CD4-positive, alpha-beta T cell (primary cell): ENCODE data around the gene SUPT20H. TPM values are rescaled to one million over a fixed set of nuclear protein-coding genes. Genes with fewer than 3 reads are reported as not detected.

Source experiments
- ATAC-seq: fragments of 200-7000 bp; cut with Tn5 transposase; one replicate; pipeline ENCODE4 v1.10.0; 2022; ENCODE audit warnings: mild to moderate bottlenecking; ENCODE audit not compliant: poor library complexity
- CTCF ChIA-PET: fragments of 350-600 bp; sonication (Branson Sonifier 250); formaldehyde crosslinking; loops from one replicate; lab custom pipeline; 2021; ENCODE audit warnings: antibody characterized with exemption, inconsistent platforms; lab: Charles Lee
- POLR2A ChIA-PET: fragments of 350-600 bp; sonication (Branson Sonifier 250); formaldehyde crosslinking; loops from one replicate; lab custom pipeline; 2021; ENCODE audit warnings: antibody characterized with exemption, inconsistent platforms; lab: Charles Lee
- DNase-seq, 14 experiments: peaks; one replicate each; pipeline ENCODE4 v3.0.0-alpha.2; 2013 to 2020; ENCODE audit warnings: mixed read lengths in 2 of 14
- H3K27ac ChIP-seq, 2 donors: one replicate each; pipeline versions ENCODE4 v1.5.1 to v1.7.0; 2013; ENCODE audit warnings: low read length in 2 of 2, low read depth in 1 of 2, mild to moderate bottlenecking in 1 of 2
- H3K27me3 ChIP-seq, 2 experiments: 1 replicate in 1 of 2; 2 replicates in 1 of 2; pipeline versions ENCODE4 v1.6.1 to v1.7.0; 2013; ENCODE audit warnings: low read length in 2 of 2, control low read depth in 1 of 2, mild to moderate bottlenecking in 1 of 2, moderate library complexity in 1 of 2; ENCODE audit not compliant: insufficient read depth in 2 of 2, control insufficient read depth in 1 of 2
- H3K36me3 ChIP-seq: one replicate; pipeline ENCODE4 v1.6.1; 2013; ENCODE audit warnings: low read length, control low read depth; ENCODE audit not compliant: insufficient read depth
- H3K4me1 ChIP-seq: one replicate; pipeline ENCODE4 v1.6.1; 2013; ENCODE audit warnings: low read length, control low read depth; ENCODE audit not compliant: insufficient read depth
- H3K4me3 ChIP-seq: one replicate; pipeline ENCODE4 v1.5.1; 2013; ENCODE audit warnings: mild to moderate bottlenecking, low read length, moderate library complexity
- H3K9me3 ChIP-seq, 2 experiments: 1 replicate in 1 of 2; 2 replicates in 1 of 2; pipeline versions ENCODE4 v1.6.1 to v1.7.0; 2013; ENCODE audit warnings: low read length in 2 of 2, mild to moderate bottlenecking in 2 of 2, control low read depth in 1 of 2, moderate library complexity in 1 of 2; ENCODE audit not compliant: control insufficient read depth in 1 of 2, insufficient read depth in 1 of 2
- H3K27ac Mint-ChIP-seq: one replicate; pipeline ENCODE4 v1.8.0; 2020; ENCODE audit warnings: mixed read lengths
- H3K27me3 Mint-ChIP-seq: one replicate; pipeline ENCODE4 v1.8.0; 2021; ENCODE audit warnings: mixed read lengths
- H3K36me3 Mint-ChIP-seq: one replicate; pipeline ENCODE4 v1.8.0; 2021; ENCODE audit warnings: low read depth, mixed read lengths
- H3K4me1 Mint-ChIP-seq: one replicate; pipeline ENCODE4 v1.8.0; 2021; ENCODE audit warnings: low read depth, mixed read lengths
- H3K4me3 Mint-ChIP-seq: one replicate; pipeline ENCODE4 v1.8.0; 2020; ENCODE audit warnings: mild to moderate bottlenecking, mixed read lengths
- H3K9me3 Mint-ChIP-seq: one replicate; pipeline ENCODE4 v1.8.0; 2020; ENCODE audit warnings: mixed read lengths
- intact Hi-C, 2 experiments: fragments of 100-400 bp; cut with DNase I in 1 of 2; cut with micrococcal nuclease in 1 of 2; formaldehyde crosslinking; loops; one replicate each; pipeline versions ENCODE4 v1.15.1 to v1.9.0; 2023 to 2025; cut with DNase I, micrococcal nuclease
- total RNA-seq, 174 experiments: library from RNA in 2 of 174; stranded (reverse) in 2 of 174; gene quantifications; one replicate each; pipeline ENCODE4 v1.2.3 and lab custom pipeline; 2021 to 2026
- TF ChIP-seq, protein P1 (sequence below): fragments of 200-600 bp; IDR thresholded peaks from one replicate; pipeline ENCODE4 v1.8.0; 2022; ENCODE audit warnings: antibody characterized with exemption, mild to moderate bottlenecking

Gene SUPT20H
- total RNA-seq, 2 experiments from 2014 or later: 61.7 to 63.1 TPM

DNA sequence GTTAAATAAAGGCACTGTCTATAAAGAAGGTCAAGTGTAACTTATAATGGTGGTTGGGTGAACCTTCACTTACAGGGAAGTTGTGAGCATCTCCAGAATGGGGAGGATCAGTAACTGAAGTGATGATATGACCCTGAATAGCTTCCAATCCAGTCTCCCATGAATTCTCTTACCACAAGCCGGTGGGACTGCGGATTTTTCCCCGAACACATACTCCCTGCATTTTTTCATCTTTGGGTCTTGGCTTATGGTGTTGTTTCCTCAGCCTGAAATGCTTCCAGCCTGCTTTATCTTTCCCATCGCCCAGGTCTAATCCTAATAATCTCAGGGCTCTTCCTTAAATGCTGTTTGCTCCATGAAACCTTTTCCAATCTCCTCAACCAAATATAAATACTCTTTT, 48.0 kb upstream of the SUPT20H start:
- H3K36me3 Mint-ChIP-seq: no peaks in the 10 kb centered on the region
- Histone ChIP-seq H3K4me1 (no peaks in the 10 kb centered on the region), H3K27me3 (peaks cover 0 to 3% of the 10 kb centered on the region in 2 experiments), H3K27ac (no peak overlapping the region), H3K4me3 (no peak overlapping the region), H3K36me3 (no peaks in the 10 kb centered on the region), H3K9me3 (peaks cover 0 to 6% of the 10 kb centered on the region in 2 experiments)
- no peaks in the 10 kb centered on the region for H3K9me3 Mint-ChIP-seq
- H3K4me1 Mint-ChIP-seq: no peaks in the 10 kb centered on the region
- intact Hi-C loops: no loop called here
- no peak overlapping the region for H3K27ac Mint-ChIP-seq
- H3K27me3 Mint-ChIP-seq: peaks cover 33% of the 10 kb centered on the region
- no peak overlapping the region for H3K4me3 Mint-ChIP-seq
- TF ChIP-seq, protein P1, sequence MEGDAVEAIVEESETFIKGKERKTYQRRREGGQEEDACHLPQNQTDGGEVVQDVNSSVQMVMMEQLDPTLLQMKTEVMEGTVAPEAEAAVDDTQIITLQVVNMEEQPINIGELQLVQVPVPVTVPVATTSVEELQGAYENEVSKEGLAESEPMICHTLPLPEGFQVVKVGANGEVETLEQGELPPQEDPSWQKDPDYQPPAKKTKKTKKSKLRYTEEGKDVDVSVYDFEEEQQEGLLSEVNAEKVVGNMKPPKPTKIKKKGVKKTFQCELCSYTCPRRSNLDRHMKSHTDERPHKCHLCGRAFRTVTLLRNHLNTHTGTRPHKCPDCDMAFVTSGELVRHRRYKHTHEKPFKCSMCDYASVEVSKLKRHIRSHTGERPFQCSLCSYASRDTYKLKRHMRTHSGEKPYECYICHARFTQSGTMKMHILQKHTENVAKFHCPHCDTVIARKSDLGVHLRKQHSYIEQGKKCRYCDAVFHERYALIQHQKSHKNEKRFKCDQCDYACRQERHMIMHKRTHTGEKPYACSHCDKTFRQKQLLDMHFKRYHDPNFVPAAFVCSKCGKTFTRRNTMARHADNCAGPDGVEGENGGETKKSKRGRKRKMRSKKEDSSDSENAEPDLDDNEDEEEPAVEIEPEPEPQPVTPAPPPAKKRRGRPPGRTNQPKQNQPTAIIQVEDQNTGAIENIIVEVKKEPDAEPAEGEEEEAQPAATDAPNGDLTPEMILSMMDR: no peak
- no peak for DNase-seq
- CTCF ChIA-PET: no interaction called here
- POLR2A ChIA-PET: no interaction called here
- no peak for ATAC-seq

DNA sequence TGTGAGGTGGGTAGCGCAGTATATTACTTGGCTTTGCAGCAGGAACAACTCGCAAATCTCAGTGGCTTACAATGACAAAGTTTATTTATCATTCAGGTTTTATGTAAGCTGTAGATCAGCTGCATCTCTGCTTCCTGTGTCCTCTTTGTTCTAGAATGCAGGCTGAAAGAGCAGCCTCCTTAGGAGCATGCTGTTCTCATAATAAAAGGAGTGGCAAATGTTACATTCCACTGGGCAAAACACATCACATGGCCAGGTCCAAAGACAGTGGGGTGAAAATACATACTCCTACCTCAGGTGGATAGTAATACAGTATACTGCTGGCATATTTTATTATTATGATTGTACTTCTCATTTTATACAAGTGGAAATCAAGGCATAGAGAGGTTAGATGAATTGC, 47.2 kb upstream of the SUPT20H start:
- Histone ChIP-seq H3K9me3 (peaks cover 0 to 6% of the 10 kb centered on the region in 2 experiments), H3K27me3 (peaks cover 0 to 7% of the 10 kb centered on the region in 2 experiments), H3K27ac (no peak overlapping the region), H3K36me3 (no peaks in the 10 kb centered on the region), H3K4me3 (no peak overlapping the region), H3K4me1 (no peaks in the 10 kb centered on the region)
- H3K4me1 Mint-ChIP-seq: no peaks in the 10 kb centered on the region
- no peaks in the 10 kb centered on the region for H3K9me3 Mint-ChIP-seq
- ChIA-PET CTCF (no interaction called here), POLR2A (no interaction called here)
- peaks cover 38% of the 10 kb centered on the region for H3K27me3 Mint-ChIP-seq
- H3K27ac Mint-ChIP-seq: no peak overlapping the region
- DNase-seq (no peak), ATAC-seq (no peak)
- no peaks in the 10 kb centered on the region for H3K36me3 Mint-ChIP-seq
- H3K4me3 Mint-ChIP-seq: no peak overlapping the region
- TF ChIP-seq, protein P1: no peak
- intact Hi-C loops: no loop called here

DNA sequence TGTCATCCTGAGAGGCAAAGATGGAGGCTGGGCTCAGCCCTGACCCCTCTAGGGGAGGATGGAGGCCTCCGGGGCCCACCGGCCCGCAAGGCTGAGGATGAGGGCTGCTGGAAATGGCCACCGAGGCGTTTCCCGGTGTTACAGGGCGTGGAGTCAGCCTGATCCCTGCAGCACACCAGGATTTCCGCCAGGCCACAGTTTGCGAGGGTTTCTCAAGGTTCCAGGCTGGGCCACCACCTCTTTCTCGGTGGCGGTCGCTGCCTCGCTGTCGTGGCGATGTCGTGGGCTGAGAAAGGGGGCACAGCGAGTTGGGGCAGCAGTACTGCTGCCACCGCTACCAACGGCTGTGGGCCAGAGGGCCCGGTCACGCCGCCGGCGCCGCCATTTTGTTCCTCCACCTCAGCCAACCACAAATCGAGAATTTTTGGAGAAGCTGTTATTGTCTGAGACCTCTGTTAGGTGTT, 45.8 kb upstream of the SUPT20H start, which contains the start of gene CSNK1A1L:
Gene CSNK1A1L, minus strand, starts transcription at position 414 of the 464 bp plus-strand sequence. Its CDS starts 408 bp downstream, at position 6.
- ChIA-PET POLR2A (no interaction called here), CTCF (no interaction called here)
- Mint-ChIP-seq H3K4me1 (no peaks in the 10 kb centered on the region), H3K4me3 (no peak within 1 kb of the TSS), H3K27ac (no peak within 1 kb of the TSS), H3K27me3 (peaks cover 43% of the 10 kb centered on the region), H3K36me3 (no peaks in the 10 kb centered on the region), H3K9me3 (no peaks in the 10 kb centered on the region)
- DNase-seq (no peak), ATAC-seq (no peak)
- H3K4me1 ChIP-seq: no peaks in the 10 kb centered on the region
- H3K27me3 ChIP-seq: peaks cover 0 to 7% of the 10 kb centered on the region in 2 experiments
- TF ChIP-seq, protein P1: no peak
- peaks cover 0 to 6% of the 10 kb centered on the region in 2 experiments for H3K9me3 ChIP-seq
- H3K27ac ChIP-seq: no peak within 1 kb of the TSS
- intact Hi-C loops: no loop called here
- no peaks in the 10 kb centered on the region for H3K36me3 ChIP-seq
- H3K4me3 ChIP-seq: no peak within 1 kb of the TSS
